Activated naive CD4-positive, alpha-beta T cell (primary cell): Measurements from ENCODE around the gene RASAL1.
"Not testable (repeated sequence)": the region's sequence is repeated elsewhere in the genome, so short reads cannot be mapped to it uniquely, and the experiment has no call there.

ENCODE experiments used
- DNase-seq, 4 experiments: peaks; one replicate each; lab custom pipeline; 2025; lab: John Stamatoyannopoulos, UW

The RASAL1 gene

GRCh38 chr12:113118142-113118541 lies 17.4 kb downstream of the RASAL1 start:
- no peak for DNase-seq

GRCh38 chr12:113117684-113118083 lies 17.9 kb downstream of the RASAL1 start:
- DNase-seq, result not testable (repeated sequence)

- DNase-seq, result no peak
These were observed 18.7 kb downstream of the RASAL1 start for GRCh38 chr12:113116875-113117274.

- DNase-seq, result no peak
These were observed 20.0 kb downstream of the RASAL1 start for GRCh38 chr12:113115455-113116126.

- DNase-seq, result no peak
These were observed 20.9 kb downstream of the RASAL1 start for GRCh38 chr12:113114447-113115178.

- DNase-seq, result no peak
These were observed 22.2 kb downstream of the RASAL1 start for GRCh38 chr12:113113397-113113796.

GRCh38 chr12:113112043-113112899 lies 23.3 kb downstream of the RASAL1 start:
- no peak for DNase-seq

- DNase-seq, result no peak
These were observed 24.3 kb downstream of the RASAL1 start for GRCh38 chr12:113111247-113111646.

GRCh38 chr12:113109872-113110599 lies 25.5 kb downstream of the RASAL1 start:
- DNase-seq, result no peak

GRCh38 chr12:113109360-113109759 lies 26.2 kb downstream of the RASAL1 start:
- DNase-seq, result no peak

GRCh38 chr12:113108308-113108707 lies 27.3 kb downstream of the RASAL1 start:
- no peak for DNase-seq

GRCh38 chr12:113106361-113106760 lies 29.2 kb downstream of the RASAL1 start:
- no peak for DNase-seq

GRCh38 chr12:113105606-113106271 lies 29.8 kb downstream of the RASAL1 start:
- DNase-seq, result no peak

GRCh38 chr12:113104953-113105510 lies 30.5 kb downstream of the RASAL1 start:
- no peak for DNase-seq

GRCh38 chr12:113103756-113104450 lies 31.7 kb downstream of the RASAL1 start:
- peak in 3 of 4 experiments; percentile 15 to 66 (median 52) for DNase-seq

GRCh38 chr12:113102811-113103210 lies 32.8 kb downstream of the RASAL1 start:
- DNase-seq, result no peak

GRCh38 chr12:113101751-113102150 lies 33.8 kb downstream of the RASAL1 start:
- DNase-seq, result no peak

GRCh38 chr12:113099764-113100163 lies 35.8 kb downstream of the RASAL1 start:
- DNase-seq, result no peak

GRCh38 chr12:113099364-113099763 lies 36.2 kb downstream of the RASAL1 start:
- no peak for DNase-seq

- DNase-seq, result peak; percentile 38 to 65 (median 54)
These were observed 37.0 kb downstream of the RASAL1 start for GRCh38 chr12:113098441-113099028.
